Hematopoietic multipotent progenitor cell treated with erythropoietin and hydrocortisone succinate and interleukin-3 and kit ligand, for 8 days (in vitro differentiated cells): Measurements from ENCODE around the gene VSX2.
A peak's percentile ranks its signal among the peaks of the same experiment; 100 is the strongest.

ENCODE experiments used
- DNase-seq: peaks from one replicate; pipeline ENCODE4 v3.0.0-alpha.2; 2015

Gene VSX2

DNA sequence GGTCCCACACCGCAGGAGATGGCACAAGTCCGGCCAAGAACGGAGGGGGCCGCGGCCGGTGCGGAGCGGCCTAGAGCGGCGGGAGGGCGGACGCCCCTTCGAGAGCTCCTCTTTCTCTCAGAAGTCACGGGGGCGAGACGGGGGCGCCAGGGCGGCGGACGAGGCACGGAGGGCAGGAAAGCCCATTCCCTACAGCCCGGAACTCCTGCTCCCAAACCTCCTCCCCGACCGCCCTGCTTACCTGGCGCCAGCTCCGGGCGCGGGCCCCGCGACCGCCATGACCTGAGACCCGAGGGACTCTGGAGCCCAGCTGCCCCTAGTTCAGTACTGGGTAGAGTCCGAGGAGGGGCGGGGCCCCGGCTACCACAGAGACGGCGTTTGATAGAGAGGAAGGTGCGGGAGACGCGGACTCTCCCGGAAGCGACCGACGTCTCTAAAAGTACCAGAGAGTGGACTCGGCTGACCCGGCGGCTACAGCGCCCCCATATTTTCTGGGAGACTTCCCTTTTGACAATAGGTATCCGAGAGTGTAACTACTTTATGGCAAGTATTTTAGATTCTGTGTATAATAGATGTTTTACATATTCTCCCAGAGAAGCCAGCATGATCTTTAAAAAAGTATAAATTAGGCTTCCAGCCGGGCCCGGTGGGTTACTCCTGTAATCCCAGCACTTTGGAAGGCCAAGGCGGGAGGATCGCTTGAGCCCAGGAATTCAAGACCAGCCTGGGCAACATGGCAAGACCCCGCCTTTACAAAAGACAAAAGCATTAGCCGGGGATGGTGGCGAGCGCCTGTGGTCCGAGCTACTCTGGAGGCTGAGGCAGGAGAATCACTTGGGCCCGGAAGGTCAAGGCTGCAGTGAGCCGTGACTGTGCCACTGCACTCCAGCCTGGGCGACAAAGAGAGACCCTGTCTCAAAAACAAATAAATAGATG is 63.7 kb downstream of the VSX2 start, which contains the start of gene ABCD4:
TSS of gene ABCD4 (minus strand) at position 301 of the 936 bp plus-strand sequence. CDS start at position 279, 22 bp downstream.
- DNase-seq, result peak; percentile 94

DNA sequence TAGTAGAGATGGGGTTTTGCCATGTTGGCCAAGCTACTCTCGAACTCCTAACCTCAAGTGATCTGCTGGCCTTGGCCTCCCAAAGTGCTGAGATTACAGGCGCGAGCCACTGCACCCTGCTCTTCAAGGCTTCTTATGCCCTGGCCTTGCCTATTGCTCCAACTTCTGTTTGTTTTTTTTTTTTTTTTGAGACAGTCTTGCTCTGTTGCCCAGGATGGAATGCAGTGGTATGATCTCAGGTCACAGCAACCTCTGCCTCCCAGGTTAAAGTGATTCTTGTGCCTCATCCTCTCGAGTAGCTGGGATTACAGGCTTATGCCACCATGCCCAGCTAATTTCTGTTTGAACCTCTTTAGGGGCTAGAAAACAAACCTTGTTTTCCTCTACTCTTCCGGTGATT is 69.4 kb downstream of the VSX2 start:
- no peak for DNase-seq

DNA sequence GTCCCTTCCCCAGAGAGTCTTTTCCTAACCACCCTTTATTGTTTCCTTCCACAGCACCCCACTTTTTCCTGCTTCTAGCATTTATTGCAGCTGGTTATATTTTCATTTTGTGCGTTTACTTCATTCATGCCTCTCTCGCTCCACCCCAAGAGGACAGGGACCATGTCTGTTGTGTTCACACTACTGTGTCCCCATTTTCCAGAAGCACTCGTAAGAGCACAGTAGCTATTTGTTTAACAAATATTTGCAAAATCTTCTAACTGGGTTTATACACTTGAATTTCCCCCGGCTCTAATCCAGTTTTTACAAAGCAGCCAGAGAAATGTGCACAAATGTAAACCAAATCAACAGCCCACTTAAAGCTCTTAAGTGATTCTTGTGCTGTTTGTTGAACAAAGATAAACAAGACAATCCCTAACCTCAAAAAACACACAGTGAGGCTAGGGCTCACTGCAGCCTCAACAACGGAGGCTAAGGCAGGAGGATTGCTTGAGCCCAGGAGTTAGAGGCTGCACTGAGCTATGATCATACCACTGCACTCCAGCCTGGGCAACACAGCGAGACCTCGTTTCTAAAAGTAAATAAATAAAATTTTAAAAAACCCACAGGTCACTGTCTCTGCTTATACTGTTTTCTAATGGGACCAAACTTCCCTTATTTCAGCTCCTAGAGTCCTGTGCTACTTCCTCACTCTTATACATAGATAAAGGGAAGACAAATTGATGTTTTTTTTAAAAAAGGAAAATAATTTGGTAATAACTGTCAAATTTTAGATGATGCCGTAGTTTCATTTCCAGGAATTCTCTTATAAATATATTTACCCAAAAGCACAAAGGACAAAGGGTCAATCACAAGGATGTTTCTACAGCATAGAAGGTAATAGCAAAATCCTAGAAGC is 70.1 kb downstream of the VSX2 start:
- no peak for DNase-seq

DNA sequence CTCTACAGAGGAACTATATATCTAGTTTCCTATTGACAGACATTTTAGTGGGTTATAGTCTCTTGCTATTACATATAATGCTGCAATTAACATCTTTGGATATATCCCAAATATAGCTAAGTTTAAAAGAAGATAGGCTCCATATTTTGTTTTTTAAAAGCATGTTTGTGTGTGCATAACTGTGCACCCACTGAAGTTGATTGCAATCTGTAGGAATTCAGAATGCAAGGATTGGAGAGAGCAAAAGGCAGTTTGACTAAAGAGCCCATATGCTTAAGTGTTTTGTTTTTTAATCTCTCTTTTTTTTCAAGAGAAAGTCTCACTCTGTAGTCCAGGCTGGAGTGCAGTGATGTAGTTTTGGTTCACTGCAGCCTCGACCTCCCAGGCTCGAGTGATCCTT is 72.9 kb downstream of the VSX2 start:
- no peak for DNase-seq
